ENCODE results near the gene DOCK11.
"Not testable (repeated sequence)": the region's sequence is repeated elsewhere in the genome, so short reads cannot be mapped to it uniquely, and the experiment has no call there.

Gene DOCK11

DNA sequence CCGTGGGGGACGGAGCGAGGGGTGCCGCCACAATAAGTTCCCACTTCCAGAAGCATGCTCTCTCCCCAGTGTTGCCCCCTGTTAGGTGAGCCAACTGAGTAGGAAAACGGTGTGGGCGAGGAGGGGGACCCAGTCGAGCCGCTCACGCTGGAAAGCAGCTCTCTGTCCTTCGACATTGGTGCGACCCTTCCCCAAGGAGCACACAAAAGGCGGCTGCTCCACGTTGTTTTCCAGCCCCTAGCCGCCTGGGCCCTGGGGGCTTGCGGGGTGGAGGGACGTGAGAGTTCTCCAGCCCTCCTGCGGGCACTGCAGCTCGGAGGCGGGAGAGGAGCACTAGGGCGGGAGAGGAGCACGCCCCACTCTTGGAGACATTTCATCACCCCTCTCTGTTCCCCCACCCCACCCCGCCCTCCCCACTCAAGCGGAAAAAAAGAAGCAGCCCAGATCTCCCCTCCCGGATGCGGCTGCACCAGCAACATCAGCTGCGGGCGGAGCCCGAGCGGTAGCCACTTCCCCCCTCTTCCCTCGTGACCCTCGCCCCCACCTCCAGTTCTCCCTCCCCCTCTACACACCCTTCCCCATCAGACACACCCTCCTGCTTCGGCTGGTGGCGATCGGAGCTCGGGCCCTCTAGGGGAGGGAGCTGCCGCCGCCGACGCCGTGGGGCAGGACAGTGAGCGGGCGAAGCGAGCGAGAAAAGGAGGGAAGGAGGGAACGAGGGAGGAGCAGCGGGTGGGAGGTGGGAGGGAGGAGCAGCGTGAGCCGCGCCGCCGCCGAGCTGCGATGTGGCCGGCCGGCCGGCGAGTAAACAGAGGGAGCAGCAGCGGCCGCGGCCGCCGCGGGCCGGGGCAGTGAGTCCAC is at the start of gene DOCK11:
Gene DOCK11, plus strand, starts transcription at position 755 of the 861 bp plus-strand sequence. CDS start 157 bp downstream, outside the sequence.
- peak; percentile 78 for DNase-seq (ENCODE audit: low read depth)

DNA sequence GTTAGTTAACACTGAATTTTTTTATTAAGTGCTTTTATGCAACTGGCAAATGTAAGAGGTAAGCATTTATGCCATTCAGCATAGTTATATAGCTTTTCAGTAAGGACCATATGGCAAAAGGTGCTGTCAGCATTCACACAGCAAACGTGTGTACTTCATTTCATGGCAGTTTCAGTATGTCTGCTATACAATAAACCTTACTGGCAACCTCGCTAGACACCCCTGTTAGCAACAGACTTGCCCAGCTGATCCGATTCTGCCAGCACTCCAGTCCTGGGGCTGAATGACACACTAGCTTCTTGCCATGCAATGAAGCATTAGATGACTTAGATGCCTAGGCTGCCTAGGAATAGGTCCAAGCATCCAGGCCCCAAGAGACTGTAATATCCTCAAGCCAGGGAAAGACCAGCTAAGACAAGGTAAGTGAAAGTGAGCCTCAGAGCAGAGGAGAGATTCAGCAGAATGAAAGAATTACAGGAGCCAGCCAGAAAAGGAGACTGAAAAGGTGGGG is 47.3 kb upstream of the DOCK11 start:
- no peak for DNase-seq (ENCODE audit: low read depth)

DNA sequence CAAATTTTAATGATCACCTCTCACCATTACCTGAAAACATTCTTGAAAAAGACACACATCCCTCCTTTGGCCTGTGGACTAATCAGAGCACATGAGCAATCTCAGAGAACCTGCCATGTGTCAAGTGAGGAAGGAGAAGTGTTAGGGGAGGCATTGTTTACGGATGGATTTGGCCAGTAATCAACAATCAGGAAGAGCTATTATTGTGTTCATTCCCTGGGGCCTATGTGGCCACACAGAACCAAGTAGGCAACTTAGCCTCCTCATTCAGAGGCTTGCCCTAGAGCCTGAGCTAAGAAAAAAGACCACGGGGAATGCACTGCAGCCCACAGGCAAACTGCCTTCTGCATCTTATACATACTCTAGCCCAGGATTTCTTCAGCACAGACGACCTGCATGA is 40.6 kb upstream of the DOCK11 start:
- DNase-seq (ENCODE audit: low read depth), result no peak

DNA sequence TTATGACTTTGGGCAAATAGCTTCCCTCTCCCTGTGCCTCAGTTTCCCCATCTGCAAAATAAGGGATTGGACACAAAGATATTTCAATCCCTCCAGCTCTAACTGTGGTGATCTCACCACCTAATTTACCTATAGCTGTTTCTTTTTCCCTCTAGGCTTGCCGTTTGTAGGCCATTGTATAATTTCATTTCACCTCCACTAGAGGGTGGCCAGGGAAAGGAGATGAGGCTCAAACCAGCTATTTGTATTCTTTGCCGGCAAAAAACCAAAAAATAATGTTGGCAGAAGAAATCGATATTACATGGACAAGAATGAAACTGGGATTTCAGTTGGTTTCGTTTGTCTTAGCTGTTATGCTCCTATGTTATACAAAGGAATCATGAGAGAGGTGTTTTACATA is 36.1 kb upstream of the DOCK11 start:
- DNase-seq (ENCODE audit: low read depth), result peak; percentile 63

DNA sequence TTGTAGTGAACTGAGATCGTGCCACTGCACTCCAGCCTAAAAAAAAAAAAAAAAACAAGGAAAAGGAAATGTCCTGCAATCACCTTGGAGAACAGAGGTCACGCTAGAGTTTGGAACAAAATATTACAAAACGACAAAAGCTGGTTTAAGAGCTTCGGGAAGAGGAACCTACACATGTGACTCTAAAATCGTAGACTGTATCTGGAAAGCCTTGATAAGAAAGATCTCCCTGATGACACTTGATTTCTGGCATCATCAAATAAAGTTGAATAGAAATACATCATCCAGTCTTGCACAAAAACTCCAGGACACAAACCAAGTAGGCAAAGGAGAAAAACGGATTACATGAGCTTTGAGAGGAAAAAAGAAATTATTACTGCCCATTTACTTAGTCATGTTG is 31.1 kb upstream of the DOCK11 start:
- DNase-seq (ENCODE audit: low read depth), result no peak

DNA sequence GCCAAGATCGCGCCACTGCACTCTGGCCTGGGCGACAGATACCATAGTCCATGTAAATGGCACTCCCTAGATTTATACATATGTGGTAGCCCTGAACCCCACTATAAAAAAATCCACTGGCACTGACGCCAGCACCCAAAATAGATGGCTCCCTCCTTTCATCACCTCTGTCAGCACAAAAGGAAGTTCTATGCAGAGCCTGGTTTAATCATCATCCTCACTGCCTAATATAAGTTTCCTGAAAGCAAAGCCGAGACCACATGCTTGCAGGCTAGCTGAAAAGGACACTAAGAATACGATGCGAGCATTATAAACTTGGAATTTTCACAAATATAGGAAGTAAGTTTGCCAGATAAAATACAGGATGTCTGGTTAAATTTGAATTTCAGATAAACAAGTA is 27.5 kb upstream of the DOCK11 start:
- no peak for DNase-seq (ENCODE audit: low read depth)

DNA sequence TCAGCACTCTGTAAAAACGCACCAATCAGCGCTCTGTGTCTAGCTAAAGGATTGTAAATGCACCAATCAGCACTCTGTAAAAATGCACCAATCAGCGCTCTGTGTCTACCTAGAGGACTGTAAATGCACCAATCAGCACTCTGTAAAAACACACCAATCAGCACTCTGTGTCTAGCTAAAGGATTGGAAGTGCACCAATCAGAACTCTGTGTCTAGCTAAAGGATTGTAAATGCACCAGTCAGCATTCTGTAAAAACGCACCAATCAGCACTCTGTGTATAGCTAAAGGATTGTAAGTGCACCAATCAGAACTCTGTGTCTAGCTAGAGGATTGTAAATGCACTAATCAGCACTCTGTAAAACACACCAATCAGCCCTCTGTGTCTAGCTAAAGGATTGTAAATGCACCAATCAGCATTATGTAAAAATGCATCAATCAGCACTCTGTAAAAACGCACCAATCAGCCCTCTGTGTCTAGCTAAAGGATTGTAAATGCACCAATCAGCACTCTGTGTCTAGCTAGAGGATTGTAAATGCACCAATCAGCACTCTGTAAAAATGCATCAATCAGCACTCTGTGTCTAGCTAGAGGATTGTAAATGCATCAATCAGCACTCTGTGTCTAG is 24.8 kb upstream of the DOCK11 start:
- DNase-seq (ENCODE audit: low read depth), result not testable (repeated sequence)

DNA sequence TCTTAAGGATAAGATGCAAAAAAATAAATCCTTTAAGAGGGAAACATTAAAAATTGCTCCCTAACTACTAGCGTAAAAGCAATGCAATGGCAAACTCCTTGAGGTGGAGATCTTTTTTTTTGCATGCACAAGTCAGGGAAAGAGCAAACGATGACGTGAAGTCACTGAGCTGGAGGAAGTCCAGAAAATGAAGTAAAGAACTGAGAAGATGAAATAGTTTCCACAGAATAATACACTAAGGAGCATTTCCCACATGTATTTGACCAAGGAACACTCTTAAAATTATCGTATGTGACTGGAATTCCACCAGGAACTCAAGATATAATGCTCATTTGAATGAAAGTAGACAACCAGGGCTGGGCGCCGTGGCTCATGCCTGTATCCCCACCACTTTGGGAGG is 21.0 kb upstream of the DOCK11 start:
- no peak for DNase-seq (ENCODE audit: low read depth)

DNA sequence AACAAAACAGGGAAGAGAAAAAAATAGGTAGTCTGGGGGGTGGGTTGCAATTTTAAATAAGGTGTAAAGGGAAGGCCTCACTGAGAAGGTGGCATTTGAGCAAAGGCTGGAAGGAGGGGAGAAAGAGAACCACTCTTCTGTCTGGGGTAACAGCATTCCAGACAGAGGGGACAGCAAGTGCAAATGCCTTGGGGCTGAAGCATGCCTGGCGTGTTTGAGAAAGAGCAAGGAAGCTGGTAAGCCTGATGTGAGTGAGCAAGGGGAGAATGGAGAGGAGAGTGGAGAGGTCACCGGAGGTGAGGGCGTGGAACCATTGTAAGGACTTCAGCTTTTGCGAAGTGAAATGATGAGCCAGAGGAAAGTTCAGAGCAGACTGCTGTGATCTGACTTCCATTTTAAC is 19.7 kb upstream of the DOCK11 start:
- no peak for DNase-seq (ENCODE audit: low read depth)

DNA sequence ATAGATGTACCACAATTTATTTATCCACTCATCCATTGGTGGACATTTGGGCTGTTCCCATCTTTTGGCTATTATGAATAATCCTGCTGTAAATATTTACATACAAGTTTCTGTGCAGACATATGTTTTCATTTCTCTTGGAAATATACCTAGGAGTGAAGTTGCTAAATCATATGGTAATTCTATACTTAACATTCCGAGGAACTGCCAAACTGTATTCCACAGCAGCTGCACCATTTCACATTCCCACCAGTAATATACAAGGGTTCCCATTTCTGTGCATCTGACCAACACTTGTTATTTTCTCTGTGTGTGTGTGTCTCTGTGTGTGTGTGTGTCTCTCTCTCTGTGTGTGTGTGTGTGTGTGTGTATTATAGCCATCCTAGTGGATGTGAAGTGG is 15.4 kb upstream of the DOCK11 start:
- DNase-seq (ENCODE audit: low read depth), result no peak

DNA sequence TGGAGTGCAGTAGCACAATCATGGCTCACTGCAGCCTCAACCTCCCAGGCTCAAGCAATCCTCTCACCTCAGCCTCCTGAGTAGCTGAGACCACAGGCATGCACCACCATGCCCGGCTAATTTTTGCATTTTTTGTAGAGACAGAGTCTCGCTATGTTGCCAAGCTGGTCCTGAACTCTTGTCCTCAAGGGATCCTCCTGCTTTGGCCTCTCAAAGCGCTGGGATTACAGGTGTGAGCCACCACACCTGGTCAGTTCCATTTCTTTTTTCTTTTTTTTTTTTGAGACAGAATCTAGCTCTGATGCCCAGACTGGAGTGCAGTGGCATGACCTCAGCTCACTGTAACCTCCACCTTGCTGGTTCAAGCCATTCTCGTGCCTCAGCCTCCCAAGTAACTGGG is 13.2 kb upstream of the DOCK11 start:
- DNase-seq (ENCODE audit: low read depth), result not testable (repeated sequence)

DNA sequence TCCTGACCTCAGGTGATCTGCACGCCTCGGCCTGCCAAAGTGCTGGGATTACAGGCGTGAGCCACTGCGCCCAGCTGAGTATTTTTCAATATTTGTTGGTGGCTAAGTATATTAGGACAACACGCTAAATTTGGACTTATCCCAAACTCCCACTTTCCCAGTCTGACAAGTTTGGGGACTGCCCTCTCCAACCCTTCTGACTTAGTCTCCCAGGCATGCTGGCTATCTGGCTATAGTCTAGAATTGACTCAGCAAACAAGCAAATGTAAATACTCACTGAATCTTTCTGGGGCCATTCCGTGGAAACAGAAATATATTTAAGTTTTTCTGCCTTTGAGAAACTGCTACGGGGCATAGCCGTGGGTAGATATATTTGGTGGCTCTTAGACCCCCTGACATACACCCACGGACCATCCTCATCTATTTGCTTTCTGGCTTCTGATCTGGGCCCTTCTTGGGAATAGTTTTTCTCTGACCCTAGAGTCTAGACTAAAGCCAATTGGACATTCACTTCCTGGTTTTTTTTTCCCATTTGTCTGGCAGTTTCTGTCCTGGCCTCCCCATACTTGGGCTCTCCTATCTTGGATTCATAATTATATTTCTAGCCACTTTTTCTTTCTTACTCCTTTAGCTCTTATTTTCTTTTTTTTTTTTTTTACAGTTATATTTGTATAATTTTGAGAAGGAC is 11.3 kb upstream of the DOCK11 start:
- peak; percentile 1 for DNase-seq (ENCODE audit: low read depth)

DNA sequence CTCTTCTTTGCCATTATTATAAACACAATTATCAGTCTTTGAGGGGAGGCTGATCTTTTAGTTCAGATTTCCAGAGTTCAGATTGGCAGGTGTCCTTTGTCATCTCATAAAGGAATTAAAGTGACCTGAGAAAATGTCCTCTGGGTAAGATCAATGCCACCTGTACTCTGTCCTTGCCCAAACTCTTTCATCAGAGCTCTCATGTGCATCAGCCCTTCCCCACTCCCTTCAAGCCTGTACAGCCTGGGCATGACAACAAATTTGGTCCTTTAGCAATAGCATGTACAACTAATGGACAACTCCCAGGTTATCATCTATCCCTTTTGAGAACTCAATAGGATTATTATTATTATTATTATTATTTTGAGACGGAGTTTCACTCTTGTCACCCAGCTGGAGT is 8.9 kb upstream of the DOCK11 start:
- not testable (repeated sequence) for DNase-seq (ENCODE audit: low read depth)

DNA sequence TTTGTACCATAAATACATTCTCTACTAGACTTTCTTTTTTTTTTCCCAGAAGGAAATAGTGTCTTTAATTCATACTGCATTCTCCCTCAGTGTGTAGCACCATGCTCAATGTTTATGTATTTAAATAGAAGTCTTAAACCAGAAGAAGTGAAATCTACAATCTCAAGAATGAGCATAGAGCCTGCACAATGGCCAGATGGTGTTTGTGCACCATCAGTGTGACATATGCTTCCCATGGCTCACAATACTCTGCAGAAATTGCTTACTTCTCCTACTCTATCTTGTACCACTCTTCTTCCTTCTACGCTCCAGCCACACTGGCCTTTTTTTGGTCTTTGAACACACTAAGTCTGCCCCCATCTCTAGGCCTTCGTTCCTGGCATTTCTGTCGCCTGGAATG is 2.6 kb upstream of the DOCK11 start:
- no peak for DNase-seq (ENCODE audit: low read depth)

DNA sequence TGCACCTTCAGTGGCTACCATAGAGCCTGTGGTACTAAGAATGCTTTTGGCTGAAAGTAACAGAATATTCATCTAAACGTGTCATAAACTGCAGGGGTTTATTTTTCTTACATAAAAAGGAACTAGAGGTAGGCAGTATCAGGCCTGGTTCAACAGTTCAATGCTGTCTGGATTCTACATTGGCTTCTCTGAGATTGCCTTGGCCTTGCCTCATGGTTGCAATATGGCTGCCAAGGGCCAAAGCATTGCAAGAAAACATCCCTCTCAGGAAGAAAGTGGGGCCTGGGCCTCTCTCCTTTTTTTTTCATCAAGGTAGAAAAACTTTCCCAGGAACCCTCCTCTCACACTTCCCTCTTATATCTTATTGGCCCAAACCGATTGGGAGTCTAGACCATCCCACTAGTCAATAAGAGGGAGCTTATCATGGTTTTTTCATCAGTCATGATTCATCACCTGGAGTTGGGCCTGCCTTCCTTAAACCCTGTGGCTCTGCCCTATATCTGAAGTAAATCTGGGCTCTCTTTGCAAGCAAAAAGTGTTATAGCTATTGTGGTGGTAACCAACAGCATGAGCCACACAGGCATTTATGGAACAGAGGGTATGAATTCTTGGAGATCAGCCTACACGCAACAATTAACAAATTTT is 1.8 kb upstream of the DOCK11 start:
- peak; percentile 6 for DNase-seq (ENCODE audit: low read depth)

DNA sequence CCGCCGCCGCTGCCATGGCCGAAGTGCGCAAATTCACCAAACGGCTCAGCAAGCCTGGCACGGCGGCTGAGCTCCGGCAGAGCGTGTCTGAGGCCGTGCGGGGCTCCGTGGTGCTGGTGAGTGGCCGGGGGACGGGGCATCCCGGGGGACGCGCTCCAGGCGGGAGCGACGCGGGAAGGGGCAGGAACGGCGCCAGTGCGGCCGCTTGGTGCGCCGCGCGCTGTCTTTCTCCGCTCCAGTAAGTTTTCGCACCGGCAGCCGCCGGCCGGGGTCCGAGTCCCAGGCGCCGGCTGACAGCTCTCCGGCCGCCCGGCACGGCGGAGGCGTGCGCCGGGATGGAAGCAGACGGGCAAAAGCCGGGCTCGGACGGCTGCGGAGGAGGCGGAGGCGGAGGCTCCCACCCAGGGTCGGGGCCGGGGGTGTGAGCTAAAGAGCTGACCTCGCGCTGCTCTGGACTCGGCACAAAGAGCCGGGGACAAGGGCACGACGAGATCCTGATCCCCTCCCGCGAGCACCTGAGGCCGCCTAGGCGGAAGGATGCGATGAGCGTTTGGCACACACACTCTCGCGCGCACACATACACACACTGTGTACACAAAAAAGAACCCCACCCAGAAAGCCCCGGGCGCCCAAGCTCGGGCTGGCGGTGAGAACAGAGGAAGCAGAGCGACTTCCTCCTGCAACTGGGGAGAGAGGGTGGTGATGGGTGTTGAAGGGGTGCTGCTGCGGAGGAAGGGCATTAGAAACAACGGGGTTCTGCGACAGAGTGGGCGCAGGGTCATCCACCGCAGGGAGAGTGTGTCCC is 545 bp downstream of the DOCK11 start:
- peak; percentile 61 for DNase-seq (ENCODE audit: low read depth)

DNA sequence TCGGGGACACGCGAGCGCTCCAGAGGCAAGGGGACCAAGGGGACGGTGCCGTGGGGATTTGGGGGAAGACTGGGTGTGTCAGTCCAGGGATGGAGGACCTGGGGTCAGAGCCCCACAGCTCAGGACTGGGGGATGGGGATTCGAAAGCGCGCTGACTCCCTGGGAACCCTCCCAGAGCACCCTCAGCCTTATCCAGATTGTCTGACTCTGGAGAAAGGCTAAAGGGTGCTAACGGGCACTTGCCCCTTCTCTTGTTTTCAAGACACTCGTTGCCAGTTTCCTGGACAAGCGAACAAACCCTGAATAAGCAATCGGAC is 1.1 kb downstream of the DOCK11 start:
- peak; percentile 32 for DNase-seq (ENCODE audit: low read depth)

DNA sequence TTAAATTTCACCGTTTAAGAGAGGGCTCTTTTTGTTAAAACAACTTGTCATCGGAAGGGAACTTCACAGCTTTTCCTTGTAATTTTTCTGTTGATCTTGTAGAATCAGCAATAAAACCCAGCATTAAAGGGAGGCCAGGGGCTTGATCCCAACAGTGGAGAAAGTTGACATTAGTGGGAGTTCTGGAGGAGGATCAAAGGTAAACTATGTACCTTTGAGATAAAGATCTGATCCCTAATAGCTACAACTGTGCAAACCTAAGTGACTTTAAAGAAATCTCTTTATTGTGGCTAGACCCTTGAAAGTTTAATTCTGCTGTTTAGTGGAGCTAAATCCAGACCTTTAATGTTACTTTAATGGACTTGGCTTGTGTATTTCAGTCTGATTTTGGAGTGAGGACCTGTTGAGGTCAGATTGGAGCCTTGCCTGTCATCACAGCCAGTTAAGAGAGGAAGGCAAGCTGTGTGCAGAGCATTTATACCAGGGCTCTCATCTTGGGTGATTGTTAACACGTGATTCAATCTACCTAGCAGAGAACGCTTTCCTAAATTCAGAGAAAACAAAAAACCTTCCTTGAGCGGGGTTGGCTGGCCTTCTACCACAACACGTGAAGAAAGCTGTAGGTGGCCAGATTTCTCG is 1.7 kb downstream of the DOCK11 start:
- DNase-seq (ENCODE audit: low read depth), result no peak

DNA sequence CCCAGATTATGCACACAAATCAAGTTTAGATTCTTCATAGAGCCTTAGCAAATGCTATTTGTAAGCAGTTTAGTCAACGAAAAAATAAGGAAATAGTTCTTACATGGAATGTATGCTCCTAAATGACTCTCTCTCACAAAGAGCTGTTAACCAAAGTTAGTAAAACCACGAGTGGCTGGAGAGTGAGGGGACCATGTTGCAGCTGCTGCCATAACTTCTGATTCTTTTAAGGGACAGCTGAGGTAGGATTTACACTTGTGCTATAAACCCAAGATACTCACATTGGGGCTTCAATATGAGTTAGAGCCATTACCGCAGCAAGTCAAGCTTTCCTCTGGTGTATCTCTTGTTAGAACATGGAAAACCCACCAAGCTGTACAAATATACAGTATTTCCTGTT is 2.7 kb downstream of the DOCK11 start:
- DNase-seq (ENCODE audit: low read depth), result no peak

DNA sequence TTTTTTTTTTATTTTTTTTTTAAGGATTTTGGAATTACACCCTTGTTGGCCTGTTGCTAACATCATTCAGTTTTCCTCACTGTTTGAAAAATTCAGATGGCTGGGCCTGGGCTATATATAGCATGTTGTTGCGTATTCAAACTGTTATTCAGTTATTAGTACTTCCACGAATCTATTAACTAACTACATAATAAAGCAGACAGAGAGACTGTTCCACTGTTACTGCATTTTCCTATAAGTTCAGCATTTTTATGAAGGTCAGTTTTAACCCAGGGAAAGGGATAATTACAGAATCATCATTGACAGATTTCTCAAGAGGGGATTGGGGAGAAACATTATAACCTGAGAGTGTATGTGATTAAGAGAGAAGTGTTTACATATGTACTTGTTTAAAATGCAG is 3.1 kb downstream of the DOCK11 start:
- DNase-seq (ENCODE audit: low read depth), result no peak

DNA sequence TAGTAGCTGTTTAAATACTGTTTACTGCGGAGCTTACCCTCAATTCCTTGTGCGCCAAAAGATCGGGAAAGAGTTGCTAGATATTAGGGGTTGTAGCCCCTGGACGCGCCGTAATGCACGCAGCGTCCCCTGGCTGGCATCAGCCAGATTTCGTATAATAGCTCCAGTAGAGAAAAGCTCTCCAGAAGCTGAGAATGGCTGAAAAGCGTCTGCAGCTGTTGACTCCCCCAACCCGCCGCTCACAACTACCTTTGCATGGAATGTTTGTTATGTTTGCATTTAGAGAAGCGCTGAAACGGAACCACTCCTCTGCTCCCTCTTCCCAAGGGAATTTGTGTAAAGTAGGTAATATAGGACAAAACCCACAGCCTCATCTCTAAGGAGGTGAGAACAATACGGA is 3.7 kb downstream of the DOCK11 start:
- no peak for DNase-seq (ENCODE audit: low read depth)

Measured in ELR (cell line).